ENCODE measurements around the gene NAV2.

Gene NAV2

GRCh38 chr11:19818619-19819018 is 106.0 kb downstream of the NAV2 start:
- no peak overlapping the region for H3K27ac ChIP-seq (ENCODE audit: insufficient read depth in 1 of 2, low read depth in 1 of 2, low read length in 2 of 2, poor library complexity in 1 of 2, severe bottlenecking in 2 of 2)
- no peak for DNase-seq
- no peaks in the 10 kb centered on the region for H3K36me3 ChIP-seq (ENCODE audit: control insufficient read depth in 4 of 4, insufficient read depth in 4 of 4, low read length in 3 of 4)
- no peaks in the 10 kb centered on the region for H3K27me3 ChIP-seq (replicated peaks in 2 of 5; ENCODE audit: control insufficient read depth in 4 of 5, insufficient read depth in 5 of 5, low read length in 4 of 5)
- POLR2A ChIA-PET, result no interaction called here
- H3K4me3 ChIP-seq (ENCODE audit: control insufficient read depth in 1 of 7, extremely low read depth in 1 of 7, insufficient read depth in 4 of 7, low read depth in 2 of 7, low read length in 6 of 7), result no peak overlapping the region
- 100% methylated on average over 1 of the region's 3 CpGs for WGBS (ENCODE audit: insufficient coverage)
- no peaks in the 10 kb centered on the region for H3K9me3 ChIP-seq (ENCODE audit: control extremely low read depth in 1 of 5, control insufficient read depth in 4 of 5, insufficient read depth in 2 of 5, low read depth in 1 of 5, low read length in 4 of 5)
- CTCF ChIA-PET, result no interaction called here
- H3K4me1 ChIP-seq (ENCODE audit: control extremely low read depth in 1 of 4, control insufficient read depth in 4 of 4, insufficient read depth in 4 of 4, low read length in 3 of 4), result no peaks in the 10 kb centered on the region

GRCh38 chr11:19819148-19819547 is 106.5 kb downstream of the NAV2 start:
- Histone ChIP-seq H3K27me3 (replicated peaks in 2 of 5; ENCODE audit: control insufficient read depth in 4 of 5, insufficient read depth in 5 of 5, low read length in 4 of 5) (no peaks in the 10 kb centered on the region), H3K36me3 (ENCODE audit: control insufficient read depth in 4 of 4, insufficient read depth in 4 of 4, low read length in 3 of 4) (no peaks in the 10 kb centered on the region), H3K4me3 (ENCODE audit: control insufficient read depth in 1 of 7, extremely low read depth in 1 of 7, insufficient read depth in 4 of 7, low read depth in 2 of 7, low read length in 6 of 7) (no peak overlapping the region), H3K27ac (ENCODE audit: insufficient read depth in 1 of 2, low read depth in 1 of 2, low read length in 2 of 2, poor library complexity in 1 of 2, severe bottlenecking in 2 of 2) (no peak overlapping the region), H3K4me1 (ENCODE audit: control extremely low read depth in 1 of 4, control insufficient read depth in 4 of 4, insufficient read depth in 4 of 4, low read length in 3 of 4) (no peaks in the 10 kb centered on the region), H3K9me3 (ENCODE audit: control extremely low read depth in 1 of 5, control insufficient read depth in 4 of 5, insufficient read depth in 2 of 5, low read depth in 1 of 5, low read length in 4 of 5) (no peaks in the 10 kb centered on the region)
- ChIA-PET CTCF (no interaction called here), POLR2A (no interaction called here)
- no peak for DNase-seq
- no CpG with 5 or more reads among the region's 2 CpGs for WGBS (ENCODE audit: insufficient coverage)

- Histone ChIP-seq H3K36me3 (ENCODE audit: control insufficient read depth in 4 of 4, insufficient read depth in 4 of 4, low read length in 3 of 4) (no peaks in the 10 kb centered on the region), H3K27ac (ENCODE audit: insufficient read depth in 1 of 2, low read depth in 1 of 2, low read length in 2 of 2, poor library complexity in 1 of 2, severe bottlenecking in 2 of 2) (no peak overlapping the region), H3K27me3 (replicated peaks in 2 of 5; ENCODE audit: control insufficient read depth in 4 of 5, insufficient read depth in 5 of 5, low read length in 4 of 5) (peaks cover 0 to 2% (median 0%) of the 10 kb centered on the region in 5 experiments), H3K4me3 (ENCODE audit: control insufficient read depth in 1 of 7, extremely low read depth in 1 of 7, insufficient read depth in 4 of 7, low read depth in 2 of 7, low read length in 6 of 7) (no peak overlapping the region), H3K4me1 (ENCODE audit: control extremely low read depth in 1 of 4, control insufficient read depth in 4 of 4, insufficient read depth in 4 of 4, low read length in 3 of 4) (no peaks in the 10 kb centered on the region), H3K9me3 (ENCODE audit: control extremely low read depth in 1 of 5, control insufficient read depth in 4 of 5, insufficient read depth in 2 of 5, low read depth in 1 of 5, low read length in 4 of 5) (no peaks in the 10 kb centered on the region)
- 83% methylated on average over 1 of the region's 1 CpG for WGBS (ENCODE audit: insufficient coverage)
- POLR2A ChIA-PET, result no interaction called here
- CTCF ChIA-PET, result no interaction called here
- DNase-seq, result no peak
Observed at GRCh38 chr11:19820100-19820499, 107.5 kb downstream of the NAV2 start.

GRCh38 chr11:19821412-19821875 is 108.8 kb downstream of the NAV2 start:
- DNase-seq, result peak in 1 of 3 donors; percentile 6
- peaks cover 0 to 2% (median 0%) of the 10 kb centered on the region in 5 experiments for H3K27me3 ChIP-seq (replicated peaks in 2 of 5; ENCODE audit: control insufficient read depth in 4 of 5, insufficient read depth in 5 of 5, low read length in 4 of 5)
- H3K9me3 ChIP-seq (ENCODE audit: control extremely low read depth in 1 of 5, control insufficient read depth in 4 of 5, insufficient read depth in 2 of 5, low read depth in 1 of 5, low read length in 4 of 5), result no peaks in the 10 kb centered on the region

GRCh38 chr11:19821993-19822392 is 109.4 kb downstream of the NAV2 start:
- ChIA-PET POLR2A (no interaction called here), CTCF (no interaction called here)
- no peak for DNase-seq
- Histone ChIP-seq H3K27me3 (replicated peaks in 2 of 5; ENCODE audit: control insufficient read depth in 4 of 5, insufficient read depth in 5 of 5, low read length in 4 of 5) (peaks cover 0 to 2% (median 0%) of the 10 kb centered on the region in 5 experiments), H3K36me3 (ENCODE audit: control insufficient read depth in 4 of 4, insufficient read depth in 4 of 4, low read length in 3 of 4) (no peaks in the 10 kb centered on the region), H3K9me3 (ENCODE audit: control extremely low read depth in 1 of 5, control insufficient read depth in 4 of 5, insufficient read depth in 2 of 5, low read depth in 1 of 5, low read length in 4 of 5) (no peaks in the 10 kb centered on the region), H3K27ac (ENCODE audit: insufficient read depth in 1 of 2, low read depth in 1 of 2, low read length in 2 of 2, poor library complexity in 1 of 2, severe bottlenecking in 2 of 2) (no peak overlapping the region), H3K4me1 (ENCODE audit: control extremely low read depth in 1 of 4, control insufficient read depth in 4 of 4, insufficient read depth in 4 of 4, low read length in 3 of 4) (no peaks in the 10 kb centered on the region), H3K4me3 (ENCODE audit: control insufficient read depth in 1 of 7, extremely low read depth in 1 of 7, insufficient read depth in 4 of 7, low read depth in 2 of 7, low read length in 6 of 7) (no peak overlapping the region)
- WGBS (ENCODE audit: insufficient coverage), result 100% methylated on average over 2 of the region's 3 CpGs

More at GRCh38 chr11:19821412-19821875, 108.8 kb downstream of the NAV2 start:
- no peak overlapping the region for H3K27ac ChIP-seq (ENCODE audit: insufficient read depth in 1 of 2, low read depth in 1 of 2, low read length in 2 of 2, poor library complexity in 1 of 2, severe bottlenecking in 2 of 2)
- H3K4me1 ChIP-seq (ENCODE audit: control extremely low read depth in 1 of 4, control insufficient read depth in 4 of 4, insufficient read depth in 4 of 4, low read length in 3 of 4), result no peaks in the 10 kb centered on the region
- CTCF ChIA-PET, result no interaction called here
- POLR2A ChIA-PET, result no interaction called here
- no peaks in the 10 kb centered on the region for H3K36me3 ChIP-seq (ENCODE audit: control insufficient read depth in 4 of 4, insufficient read depth in 4 of 4, low read length in 3 of 4)
- H3K4me3 ChIP-seq (ENCODE audit: control insufficient read depth in 1 of 7, extremely low read depth in 1 of 7, insufficient read depth in 4 of 7, low read depth in 2 of 7, low read length in 6 of 7), result no peak overlapping the region
- no CpG with 5 or more reads among the region's 1 CpG for WGBS (ENCODE audit: insufficient coverage)

- Histone ChIP-seq H3K27ac (ENCODE audit: insufficient read depth in 1 of 2, low read depth in 1 of 2, low read length in 2 of 2, poor library complexity in 1 of 2, severe bottlenecking in 2 of 2) (no peak overlapping the region), H3K4me3 (ENCODE audit: control insufficient read depth in 1 of 7, extremely low read depth in 1 of 7, insufficient read depth in 4 of 7, low read depth in 2 of 7, low read length in 6 of 7) (no peak overlapping the region), H3K4me1 (ENCODE audit: control extremely low read depth in 1 of 4, control insufficient read depth in 4 of 4, insufficient read depth in 4 of 4, low read length in 3 of 4) (no peaks in the 10 kb centered on the region), H3K9me3 (ENCODE audit: control extremely low read depth in 1 of 5, control insufficient read depth in 4 of 5, insufficient read depth in 2 of 5, low read depth in 1 of 5, low read length in 4 of 5) (no peaks in the 10 kb centered on the region), H3K27me3 (replicated peaks in 2 of 5; ENCODE audit: control insufficient read depth in 4 of 5, insufficient read depth in 5 of 5, low read length in 4 of 5) (peaks cover 0 to 2% (median 0%) of the 10 kb centered on the region in 5 experiments), H3K36me3 (ENCODE audit: control insufficient read depth in 4 of 4, insufficient read depth in 4 of 4, low read length in 3 of 4) (no peaks in the 10 kb centered on the region)
- ChIA-PET CTCF (no interaction called here), POLR2A (no interaction called here)
- no peak for DNase-seq
Observed at GRCh38 chr11:19822531-19822930, 109.9 kb downstream of the NAV2 start.

GRCh38 chr11:19826606-19827005 is 114.0 kb downstream of the NAV2 start:
- no peak for DNase-seq
- POLR2A ChIA-PET, result no interaction called here
- Histone ChIP-seq H3K27me3 (replicated peaks in 2 of 5; ENCODE audit: control insufficient read depth in 4 of 5, insufficient read depth in 5 of 5, low read length in 4 of 5) (peaks cover 0 to 2% (median 0%) of the 10 kb centered on the region in 5 experiments), H3K4me1 (ENCODE audit: control extremely low read depth in 1 of 4, control insufficient read depth in 4 of 4, insufficient read depth in 4 of 4, low read length in 3 of 4) (no peaks in the 10 kb centered on the region), H3K4me3 (ENCODE audit: control insufficient read depth in 1 of 7, extremely low read depth in 1 of 7, insufficient read depth in 4 of 7, low read depth in 2 of 7, low read length in 6 of 7) (no peak overlapping the region), H3K9me3 (ENCODE audit: control extremely low read depth in 1 of 5, control insufficient read depth in 4 of 5, insufficient read depth in 2 of 5, low read depth in 1 of 5, low read length in 4 of 5) (no peaks in the 10 kb centered on the region), H3K27ac (ENCODE audit: insufficient read depth in 1 of 2, low read depth in 1 of 2, low read length in 2 of 2, poor library complexity in 1 of 2, severe bottlenecking in 2 of 2) (no peak overlapping the region), H3K36me3 (ENCODE audit: control insufficient read depth in 4 of 4, insufficient read depth in 4 of 4, low read length in 3 of 4) (no peaks in the 10 kb centered on the region)
- no CpG with 5 or more reads among the region's 4 CpGs for WGBS (ENCODE audit: insufficient coverage)
- CTCF ChIA-PET, result interaction anchor here (1.2 kb wide), 1 partner anchor 24 kb away, joined by 4 read pairs; no protein-coding TSS in a partner anchor
